K562 (cell line): ENCODE data around the gene UROS.

Experiments
- ELK1 ChIP-seq: sonication (generic); formaldehyde crosslinking; IDR thresholded peaks from 2 replicates; pipeline ENCODE4 v1.8.1; 2022; ENCODE audit warnings: missing genetic modification reagents
- HBP1 ChIP-seq: fragments of 450-650 bp; formaldehyde crosslinking; IDR thresholded peaks from 2 replicates; pipeline ENCODE4 v1.4.0; 2022; ENCODE audit warnings: missing genetic modification characterization
- NKRF ChIP-seq: fragments of 450-650 bp; IDR thresholded peaks from 2 replicates; pipeline ENCODE4 v1.6.1; 2016; ENCODE audit warnings: borderline replicate concordance

- no peak for TF ChIP-seq NKRF
- TF ChIP-seq ELK1 (CRISPR knock-in tag), result no peak
- no peak for TF ChIP-seq HBP1 (CRISPR knock-in tag)
Measured at GRCh38 chr10:125792342-125793300, 30.4 kb downstream of the UROS start.
